Thyroid gland (tissue), 4 donors: ENCODE measurements around the gene NUP37. TPM values are rescaled to one million over a fixed set of nuclear protein-coding genes. Genes with fewer than 3 reads are reported as not detected.
"Not testable (repeated sequence)": the region's sequence is repeated elsewhere in the genome, so short reads cannot be mapped to it uniquely, and the experiment has no call there.

Experiments used
- DNase-seq, 2 donors: peaks; one replicate each; pipeline ENCODE4 v3.0.0-alpha.2; 2019
- H3K27ac ChIP-seq, 3 donors: fragments of 200-600 bp; sonication (generic); 1 replicate in 2 of 3; 2 replicates in 1 of 3; pipeline ENCODE4 v1.5.1; 2016 to 2019; ENCODE audit warnings: mild to moderate bottlenecking in 1 of 3, moderate library complexity in 1 of 3
- H3K27me3 ChIP-seq: fragments of 200-600 bp; sonication (generic); one replicate; pipeline ENCODE4 v1.5.1; 2019
- H3K36me3 ChIP-seq, 2 donors: fragments of 200-600 bp; sonication (generic); one replicate each; pipeline ENCODE4 v1.5.1; 2016 to 2019
- H3K4me1 ChIP-seq, 2 donors: fragments of 200-600 bp; sonication (generic); one replicate each; pipeline ENCODE4 v1.5.1; 2017 to 2019
- H3K4me3 ChIP-seq, 3 donors: fragments of 200-600 bp; sonication (generic); replicated peaks in 1 of 3; 1 replicate in 2 of 3; 2 replicates in 1 of 3; pipeline ENCODE4 v1.5.1; 2016; ENCODE audit warnings: mild to moderate bottlenecking in 1 of 3
- H3K9me3 ChIP-seq: fragments of 200-600 bp; sonication (generic); one replicate; pipeline ENCODE4 v1.5.1; 2017
- POLR2A ChIP-seq, 2 donors: fragments of 450-650 bp; IDR thresholded peaks; one replicate each; pipeline ENCODE4 v1.6.1; 2017; ENCODE audit warnings: antibody characterized with exemption in 2 of 2, mild to moderate bottlenecking in 2 of 2, moderate library complexity in 1 of 2
- WGBS, 2 donors: methylation state at CpG; one replicate each; pipeline ENCODE4 v1.1.5; 2017; 5-methylcytosine and 5-hydroxymethylcytosine counted together
- intact Hi-C: fragments of 100-400 bp; cut with DNase I; formaldehyde crosslinking; loops from one replicate; pipeline ENCODE4 v1.15.1; 2023
- total RNA-seq, 4 donors: library from RNA; depleted of rRNA; stranded (reverse); fragments of >200 nt; gene quantifications; one replicate each; pipeline ENCODE4 v1.2.3, GENCODE V29; 2016
- TF ChIP-seq, protein P1 (sequence below), 6 experiments: fragments of 200-600 bp in 3 of 6; fragments of 450-650 bp in 3 of 6; sonication (generic) in 3 of 6; IDR thresholded peaks; one replicate each; pipeline ENCODE4 v1.5.1; 2016 to 2019; ENCODE audit warnings: antibody characterized with exemption in 6 of 6, mild to moderate bottlenecking in 2 of 6, inconsistent platforms in 1 of 6, moderate library complexity in 1 of 6

The NUP37 gene
- total RNA-seq, 4 donors from 2014 or later = 20.8 to 27.9 (median 24.6) TPM

DNA sequence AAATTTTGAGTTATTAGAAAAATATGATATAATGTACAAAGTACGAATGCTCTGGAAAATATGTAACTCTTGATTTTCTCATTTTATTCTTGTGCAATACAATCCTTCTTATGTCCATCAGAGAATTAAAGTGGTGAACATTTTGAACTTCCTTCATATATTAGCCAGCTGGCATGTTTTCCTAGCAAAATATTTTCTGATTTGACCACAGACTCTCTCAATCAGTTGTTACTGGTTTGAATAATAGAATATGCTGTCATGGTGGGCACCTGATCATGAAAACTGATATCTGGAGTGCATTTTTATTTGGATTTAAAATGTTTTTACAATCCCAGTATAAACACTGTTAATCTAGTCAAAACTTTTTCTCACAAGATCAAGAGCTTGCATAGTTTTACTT, 24.3 kb upstream of the NUP37 start:
- intact Hi-C loops = no loop called here
- Histone ChIP-seq H3K4me1 (peaks cover 0 to 5% of the 10 kb centered on the region in 2 donors), H3K4me3 (no peak overlapping the region), H3K36me3 (no peaks in the 10 kb centered on the region), H3K27ac (no peak overlapping the region), H3K27me3 (no peaks in the 10 kb centered on the region), H3K9me3 (no peaks in the 10 kb centered on the region)
- DNase-seq = no peak
- 76 to 83% methylated on average over 1 of the region's 1 CpG for WGBS, 2 donors
- TF ChIP-seq, protein P1, sequence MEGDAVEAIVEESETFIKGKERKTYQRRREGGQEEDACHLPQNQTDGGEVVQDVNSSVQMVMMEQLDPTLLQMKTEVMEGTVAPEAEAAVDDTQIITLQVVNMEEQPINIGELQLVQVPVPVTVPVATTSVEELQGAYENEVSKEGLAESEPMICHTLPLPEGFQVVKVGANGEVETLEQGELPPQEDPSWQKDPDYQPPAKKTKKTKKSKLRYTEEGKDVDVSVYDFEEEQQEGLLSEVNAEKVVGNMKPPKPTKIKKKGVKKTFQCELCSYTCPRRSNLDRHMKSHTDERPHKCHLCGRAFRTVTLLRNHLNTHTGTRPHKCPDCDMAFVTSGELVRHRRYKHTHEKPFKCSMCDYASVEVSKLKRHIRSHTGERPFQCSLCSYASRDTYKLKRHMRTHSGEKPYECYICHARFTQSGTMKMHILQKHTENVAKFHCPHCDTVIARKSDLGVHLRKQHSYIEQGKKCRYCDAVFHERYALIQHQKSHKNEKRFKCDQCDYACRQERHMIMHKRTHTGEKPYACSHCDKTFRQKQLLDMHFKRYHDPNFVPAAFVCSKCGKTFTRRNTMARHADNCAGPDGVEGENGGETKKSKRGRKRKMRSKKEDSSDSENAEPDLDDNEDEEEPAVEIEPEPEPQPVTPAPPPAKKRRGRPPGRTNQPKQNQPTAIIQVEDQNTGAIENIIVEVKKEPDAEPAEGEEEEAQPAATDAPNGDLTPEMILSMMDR (IDR thresholded peaks at IDR 0.05) = no peak
- no peak for TF ChIP-seq POLR2A (IDR thresholded peaks at IDR 0.05)

GRCh38 chr12:102142866-102143373, 23.0 kb upstream of the NUP37 start:
- WGBS, 2 donors = 89 to 92% methylated on average over 7 to 11 of the region's 11 CpGs
- intact Hi-C loops = not testable (repeated sequence)

GRCh38 chr12:102137619-102138018, 17.7 kb upstream of the NUP37 start:
- H3K27me3 ChIP-seq, H3K27ac ChIP-seq, intact Hi-C loops, H3K9me3 ChIP-seq, H3K36me3 ChIP-seq, H3K4me1 ChIP-seq, DNase-seq, H3K4me3 ChIP-seq: not testable (repeated sequence)
- WGBS, 2 donors = 96 to 97% methylated on average over 8 of the region's 8 CpGs

More at GRCh38 chr12:102142866-102143373, 23.0 kb upstream of the NUP37 start:
- H3K27ac ChIP-seq, DNase-seq, H3K4me3 ChIP-seq, H3K36me3 ChIP-seq, H3K4me1 ChIP-seq, H3K27me3 ChIP-seq, H3K9me3 ChIP-seq: not testable (repeated sequence)

DNA sequence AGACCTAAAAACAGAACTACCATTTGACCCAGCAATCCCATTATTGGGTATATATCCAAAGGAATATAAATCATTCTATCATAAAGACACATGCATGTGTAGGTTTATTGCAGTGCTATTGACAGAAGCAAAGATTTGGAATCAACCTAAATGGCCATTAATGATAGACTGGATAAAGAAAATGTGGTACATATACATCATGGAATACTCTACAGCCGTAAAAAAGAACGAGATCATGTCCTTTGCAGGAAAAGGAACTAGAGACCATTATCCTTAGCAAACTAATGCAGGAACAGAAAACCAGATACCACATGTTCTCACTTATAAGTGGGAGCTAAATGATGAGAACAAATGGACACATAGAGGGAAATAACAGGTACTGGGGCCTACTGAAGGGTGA, 11.5 kb upstream of the NUP37 start:
- H3K9me3 ChIP-seq, H3K27ac ChIP-seq, H3K4me3 ChIP-seq, H3K4me1 ChIP-seq, intact Hi-C loops, H3K36me3 ChIP-seq, H3K27me3 ChIP-seq, DNase-seq: not testable (repeated sequence)
- 97 to 99% methylated on average over 2 of the region's 2 CpGs for WGBS, 2 donors

DNA sequence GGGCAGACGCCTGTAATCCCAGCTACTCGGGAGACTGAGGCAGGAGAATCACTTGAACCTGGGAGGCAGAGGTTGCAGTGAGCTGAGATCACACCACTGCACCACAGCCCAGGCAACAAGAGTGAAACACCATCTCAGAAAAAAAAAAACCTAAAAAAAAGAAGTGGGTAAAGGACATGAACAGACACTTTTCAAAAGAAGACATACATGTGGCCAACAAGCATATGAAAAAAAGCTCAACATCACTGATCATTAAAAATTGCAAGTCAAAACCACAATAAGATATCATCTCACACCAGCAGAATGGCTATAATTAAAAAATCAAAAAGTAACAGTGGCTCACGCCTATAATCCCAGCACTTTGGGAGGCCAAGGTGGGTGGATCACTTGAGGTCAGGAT, 10.8 kb upstream of the NUP37 start:
- H3K4me1 ChIP-seq, H3K27me3 ChIP-seq: not testable (repeated sequence)
- 94 to 95% methylated on average over 3 of the region's 3 CpGs for WGBS, 2 donors

DNA sequence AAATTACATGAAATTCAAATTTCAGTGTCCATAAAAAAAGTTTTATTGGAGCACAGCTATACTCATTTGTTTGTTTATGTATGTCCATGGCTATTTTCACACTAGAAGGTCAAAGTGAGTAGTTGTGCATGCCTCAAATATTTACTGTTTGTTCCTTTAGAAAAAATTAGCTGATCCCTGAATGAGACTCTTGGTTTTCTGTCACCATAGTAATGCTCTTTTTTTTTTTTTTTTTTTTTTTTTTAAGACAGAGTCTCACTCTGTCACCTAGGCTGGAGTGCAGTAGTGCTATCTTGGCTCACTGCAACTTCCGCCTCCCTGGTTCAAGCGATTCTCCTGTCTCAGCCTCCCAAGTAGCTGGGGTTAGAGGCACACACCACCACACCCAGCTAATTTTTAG, 1.4 kb upstream of the NUP37 start:
- H3K27ac ChIP-seq, H3K27me3 ChIP-seq, H3K9me3 ChIP-seq, DNase-seq, H3K36me3 ChIP-seq, intact Hi-C loops, H3K4me3 ChIP-seq: not testable (repeated sequence)
- H3K4me1 ChIP-seq = peaks cover 12% of the 10 kb centered on the region in 2 donors
- 86 to 94% methylated on average over 2 of the region's 2 CpGs for WGBS, 2 donors

More for the DNA sequence above, 10.8 kb upstream of the NUP37 start:
- H3K9me3 ChIP-seq, H3K4me3 ChIP-seq, intact Hi-C loops, H3K27ac ChIP-seq, DNase-seq, H3K36me3 ChIP-seq: not testable (repeated sequence)

DNA sequence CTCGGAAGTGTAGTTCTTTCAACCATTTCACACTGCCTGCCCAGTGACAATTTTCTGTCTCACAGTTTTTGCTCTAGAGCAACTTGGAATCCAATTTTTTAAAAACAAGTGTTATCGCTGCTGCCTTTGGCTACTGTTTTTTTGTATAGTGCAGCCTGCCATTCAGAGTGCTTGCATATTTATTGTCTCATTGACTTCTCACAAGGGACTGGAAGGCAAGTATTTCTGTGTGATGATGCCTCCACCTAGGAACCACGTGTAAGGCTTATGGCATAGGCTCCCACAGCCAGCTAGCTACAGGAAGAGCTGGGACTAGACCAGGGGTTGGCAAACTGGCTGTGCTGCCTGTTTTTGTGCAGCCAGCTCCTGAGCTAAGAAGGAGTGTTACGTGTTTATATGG, 972 bp upstream of the NUP37 start:
- H3K4me3 ChIP-seq = no peak overlapping the region
- no peak for DNase-seq
- H3K27me3 ChIP-seq = no peaks in the 10 kb centered on the region
- TF ChIP-seq, protein P1 (IDR thresholded peaks at IDR 0.05) = no peak
- no peak for TF ChIP-seq POLR2A (IDR thresholded peaks at IDR 0.05)
- intact Hi-C loops = no loop called here
- H3K27ac ChIP-seq = no peak overlapping the region
- H3K4me1 ChIP-seq = peaks cover 12% of the 10 kb centered on the region in 2 donors
- no peaks in the 10 kb centered on the region for H3K9me3 ChIP-seq
- peaks cover 0 to 4% of the 10 kb centered on the region in 2 donors for H3K36me3 ChIP-seq
- 33 to 35% methylated on average over 4 of the region's 4 CpGs for WGBS, 2 donors

DNA sequence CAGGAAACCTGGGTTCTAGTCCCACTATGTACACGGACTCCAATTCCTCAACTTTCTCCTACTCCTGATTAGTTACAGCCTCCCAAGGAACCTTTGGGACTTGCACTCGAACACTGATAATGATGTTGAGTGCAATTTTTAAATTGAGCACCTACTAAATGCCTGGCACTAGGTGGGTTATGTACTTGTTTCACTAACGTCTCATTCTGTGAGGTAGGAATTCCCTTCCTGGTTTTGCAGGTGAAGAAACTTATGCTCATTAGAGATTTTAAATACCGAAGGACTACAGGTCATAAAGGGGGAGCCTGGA, 605 bp upstream of the NUP37 start:
- no peak for DNase-seq
- no peak for TF ChIP-seq POLR2A (IDR thresholded peaks at IDR 0.05)
- TF ChIP-seq, protein P1 (IDR thresholded peaks at IDR 0.05) = no peak
- WGBS, 2 donors = 6 to 7% methylated on average over 4 of the region's 4 CpGs
- peaks cover 12% of the 10 kb centered on the region in 2 donors for H3K4me1 ChIP-seq
- no peak overlapping the region for H3K27ac ChIP-seq
- no peaks in the 10 kb centered on the region for H3K9me3 ChIP-seq
- intact Hi-C loops = no loop called here
- peak overlapping the region in 2 of 3 donors; percentile 7 to 73 for H3K4me3 ChIP-seq
- peaks cover 0 to 4% of the 10 kb centered on the region in 2 donors for H3K36me3 ChIP-seq
- H3K27me3 ChIP-seq = no peaks in the 10 kb centered on the region
